A549 (cell line): ENCODE data around the gene NFKB2.

ENCODE experiments used
- JUN ChIP-seq, 2 experiments: fragments of >200 bp; sonication (Bioruptor Twin); formaldehyde crosslinking; IDR thresholded peaks; 2 replicates in 1 of 2; 3 replicates in 1 of 2; pipeline ENCODE4 v1.6.1; 2016 to 2017
- JUNB ChIP-seq: fragments of >200 bp; sonication (Bioruptor Twin); formaldehyde crosslinking; IDR thresholded peaks from 2 replicates; pipeline ENCODE4 v1.6.1; 2016
- RNF2 ChIP-seq: fragments of 200-600 bp; sonication (generic); IDR thresholded peaks from 2 replicates; pipeline ENCODE4 v1.6.1; 2016; ENCODE audit warnings: low read depth, mild to moderate bottlenecking, antibody characterized with exemption, moderate library complexity, borderline replicate concordance
- TF ChIP-seq, protein P1 (sequence below): fragments of 200-600 bp; sonication (generic); IDR thresholded peaks from 2 replicates; pipeline ENCODE4 v1.6.1; 2016; ENCODE audit warnings: antibody characterized with exemption, mild to moderate bottlenecking, moderate library complexity

DNA sequence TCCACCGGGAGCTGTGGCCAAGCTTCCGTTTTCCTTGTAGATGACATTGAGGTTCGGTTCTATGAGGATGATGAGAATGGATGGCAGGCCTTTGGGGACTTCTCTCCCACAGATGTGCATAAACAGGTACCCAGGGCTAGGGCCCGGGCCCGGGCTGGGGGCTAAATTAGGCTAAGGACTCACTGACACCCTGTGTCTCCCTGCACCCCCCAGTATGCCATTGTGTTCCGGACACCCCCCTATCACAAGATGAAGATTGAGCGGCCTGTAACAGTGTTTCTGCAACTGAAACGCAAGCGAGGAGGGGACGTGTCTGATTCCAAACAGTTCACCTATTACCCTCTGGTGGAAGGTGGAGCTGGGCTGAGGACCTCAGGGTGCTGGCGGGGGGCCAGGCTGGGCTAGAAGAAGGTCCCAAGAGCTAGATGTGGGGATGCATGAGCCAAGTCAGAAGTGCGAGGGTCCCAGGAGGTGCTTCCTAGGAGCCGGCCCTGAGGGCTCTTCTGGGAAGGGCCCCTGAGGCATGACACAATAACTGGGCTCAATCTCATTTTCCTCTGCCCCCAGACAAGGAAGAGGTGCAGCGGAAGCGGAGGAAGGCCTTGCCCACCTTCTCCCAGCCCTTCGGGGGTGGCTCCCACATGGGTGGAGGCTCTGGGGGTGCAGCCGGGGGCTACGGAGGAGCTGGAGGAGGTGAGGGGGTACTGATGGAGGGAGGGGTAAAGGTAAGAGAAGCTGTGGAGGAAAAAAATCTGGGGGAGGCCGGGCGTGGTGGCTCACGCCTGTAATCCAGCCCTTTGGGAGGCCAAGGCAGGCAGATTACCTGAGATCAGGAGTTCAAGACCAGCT, 2.9 kb downstream of the NFKB2 start:
- TF ChIP-seq RNF2, result no peak
- TF ChIP-seq JUNB, result no peak
- TF ChIP-seq, protein P1, sequence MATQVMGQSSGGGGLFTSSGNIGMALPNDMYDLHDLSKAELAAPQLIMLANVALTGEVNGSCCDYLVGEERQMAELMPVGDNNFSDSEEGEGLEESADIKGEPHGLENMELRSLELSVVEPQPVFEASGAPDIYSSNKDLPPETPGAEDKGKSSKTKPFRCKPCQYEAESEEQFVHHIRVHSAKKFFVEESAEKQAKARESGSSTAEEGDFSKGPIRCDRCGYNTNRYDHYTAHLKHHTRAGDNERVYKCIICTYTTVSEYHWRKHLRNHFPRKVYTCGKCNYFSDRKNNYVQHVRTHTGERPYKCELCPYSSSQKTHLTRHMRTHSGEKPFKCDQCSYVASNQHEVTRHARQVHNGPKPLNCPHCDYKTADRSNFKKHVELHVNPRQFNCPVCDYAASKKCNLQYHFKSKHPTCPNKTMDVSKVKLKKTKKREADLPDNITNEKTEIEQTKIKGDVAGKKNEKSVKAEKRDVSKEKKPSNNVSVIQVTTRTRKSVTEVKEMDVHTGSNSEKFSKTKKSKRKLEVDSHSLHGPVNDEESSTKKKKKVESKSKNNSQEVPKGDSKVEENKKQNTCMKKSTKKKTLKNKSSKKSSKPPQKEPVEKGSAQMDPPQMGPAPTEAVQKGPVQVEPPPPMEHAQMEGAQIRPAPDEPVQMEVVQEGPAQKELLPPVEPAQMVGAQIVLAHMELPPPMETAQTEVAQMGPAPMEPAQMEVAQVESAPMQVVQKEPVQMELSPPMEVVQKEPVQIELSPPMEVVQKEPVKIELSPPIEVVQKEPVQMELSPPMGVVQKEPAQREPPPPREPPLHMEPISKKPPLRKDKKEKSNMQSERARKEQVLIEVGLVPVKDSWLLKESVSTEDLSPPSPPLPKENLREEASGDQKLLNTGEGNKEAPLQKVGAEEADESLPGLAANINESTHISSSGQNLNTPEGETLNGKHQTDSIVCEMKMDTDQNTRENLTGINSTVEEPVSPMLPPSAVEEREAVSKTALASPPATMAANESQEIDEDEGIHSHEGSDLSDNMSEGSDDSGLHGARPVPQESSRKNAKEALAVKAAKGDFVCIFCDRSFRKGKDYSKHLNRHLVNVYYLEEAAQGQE, result no peak
- no peak for TF ChIP-seq JUN (IDR thresholded peaks at IDR 0.05)
